Right renal pelvis (tissue), 4 donors: ENCODE results near the gene TNS3. TPM values are rescaled to one million over a fixed set of nuclear protein-coding genes. Genes with fewer than 3 reads are reported as not detected.

Experiments used
- DNase-seq, 4 donors: peaks; one replicate each; pipeline ENCODE4 v3.0.0-alpha.2; 2013; ENCODE audit warnings: low read depth in 4 of 4, low spot score in 3 of 4, missing footprints in 1 of 4
- polyA plus RNA-seq, 4 donors: library from polyadenylated mRNA; unstranded; fragments of 120-200 nt; gene quantifications; one replicate each; pipeline ENCODE4 v1.2.1, GENCODE V29; 2013; ENCODE audit not compliant: insufficient read length in 4 of 4

The TNS3 gene
- polyA plus RNA-seq, 4 donors = 89.1 to 97.5 (median 91.1) TPM

- DNase-seq = no peak
Observed at GRCh38 chr7:47568547-47568946, 13.4 kb downstream of the TNS3 start.

DNA sequence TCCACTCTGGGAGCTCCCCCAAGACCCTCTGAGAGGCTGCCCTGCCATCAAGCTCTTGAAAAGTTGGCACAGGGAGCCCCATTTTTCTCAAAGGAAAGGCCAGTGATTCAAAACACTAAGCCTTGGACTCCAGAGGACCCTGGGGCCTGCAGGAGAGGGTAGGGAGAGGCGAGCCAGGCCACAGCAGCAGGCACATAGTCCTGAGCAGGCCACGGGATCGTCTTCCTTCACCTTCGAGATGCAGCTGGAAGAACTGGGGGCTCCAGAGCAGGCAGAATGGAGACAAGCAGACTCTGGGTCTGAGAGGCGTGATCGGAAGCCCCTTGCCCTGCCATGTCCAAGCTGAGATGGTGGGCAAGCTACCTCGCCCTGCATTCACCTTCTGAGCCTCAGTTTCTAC is 13.9 kb downstream of the TNS3 start:
- DNase-seq = no peak

- DNase-seq = no peak
Observed at GRCh38 chr7:47565640-47566250, 16.2 kb downstream of the TNS3 start.

DNA sequence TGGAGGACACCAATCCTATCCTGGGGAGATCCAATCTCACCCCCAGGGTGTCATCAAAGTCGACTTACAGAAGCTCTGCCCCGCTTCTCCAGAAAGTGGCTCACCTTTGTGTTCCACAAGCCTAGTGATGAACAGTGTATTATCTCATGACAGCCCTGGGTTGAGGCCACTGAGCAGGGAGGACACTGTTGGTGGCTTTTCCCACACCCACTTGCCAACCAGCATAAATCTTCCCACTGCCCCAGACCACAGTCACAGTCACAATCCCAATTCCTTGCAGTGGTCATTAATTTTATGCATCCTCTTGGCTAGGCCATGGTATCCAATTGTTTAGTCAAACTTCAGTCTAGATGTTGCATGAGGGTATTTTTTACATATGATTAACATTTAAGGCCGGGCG is 18.4 kb downstream of the TNS3 start:
- DNase-seq = no peak

GRCh38 chr7:47561715-47562446 is 20.0 kb downstream of the TNS3 start:
- no peak for DNase-seq

GRCh38 chr7:47559306-47560220 is 22.3 kb downstream of the TNS3 start:
- no peak for DNase-seq

DNA sequence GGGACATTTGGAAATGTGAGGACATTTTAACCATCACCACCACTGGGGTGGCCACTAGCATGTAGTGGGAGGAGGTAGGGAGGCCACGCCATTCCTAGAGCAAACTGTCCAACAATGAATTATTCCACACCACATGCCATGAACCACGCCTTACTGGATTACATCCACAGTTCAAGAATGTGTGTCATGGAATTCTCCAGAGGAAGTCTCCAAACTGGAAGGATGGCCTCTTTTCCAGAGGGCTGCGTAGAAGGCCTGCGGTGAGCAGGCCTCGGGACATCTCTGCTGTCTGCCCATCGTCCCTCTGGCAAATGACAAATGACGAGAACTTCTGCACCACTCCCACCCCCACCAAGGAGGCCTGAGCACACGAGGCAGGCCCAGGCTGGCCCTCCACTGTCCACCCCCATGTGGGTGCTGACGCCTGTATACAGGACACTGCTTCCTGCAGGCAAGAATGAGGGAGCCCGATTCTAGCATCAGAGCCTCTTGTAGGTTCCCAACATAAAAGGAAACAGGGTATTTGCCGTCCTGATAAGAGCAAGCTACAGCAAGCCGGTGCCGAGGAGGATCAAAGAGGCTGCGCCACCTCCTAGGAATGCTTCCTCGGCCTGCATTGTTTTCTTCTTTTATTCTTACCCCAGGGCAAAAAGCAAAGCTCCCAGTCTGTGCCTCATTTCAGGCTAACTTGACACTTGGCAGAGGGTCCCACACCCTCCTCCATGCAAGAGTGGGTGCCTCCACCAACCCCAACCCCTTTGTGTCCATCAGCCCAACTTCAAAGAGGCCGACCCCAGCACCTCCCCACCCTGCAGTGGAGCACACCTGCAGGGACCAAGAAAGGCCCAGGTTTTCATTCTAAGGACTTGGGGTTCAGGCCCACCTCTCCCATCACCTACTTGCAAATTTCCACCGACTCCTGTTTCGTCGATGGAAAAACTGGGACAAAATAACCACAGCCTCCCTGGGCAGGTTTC is 23.9 kb downstream of the TNS3 start:
- DNase-seq = no peak

- DNase-seq = no peak
Observed at GRCh38 chr7:47557317-47557693, 24.6 kb downstream of the TNS3 start.

- no peak for DNase-seq
Observed at GRCh38 chr7:47556511-47557180, 25.3 kb downstream of the TNS3 start.

DNA sequence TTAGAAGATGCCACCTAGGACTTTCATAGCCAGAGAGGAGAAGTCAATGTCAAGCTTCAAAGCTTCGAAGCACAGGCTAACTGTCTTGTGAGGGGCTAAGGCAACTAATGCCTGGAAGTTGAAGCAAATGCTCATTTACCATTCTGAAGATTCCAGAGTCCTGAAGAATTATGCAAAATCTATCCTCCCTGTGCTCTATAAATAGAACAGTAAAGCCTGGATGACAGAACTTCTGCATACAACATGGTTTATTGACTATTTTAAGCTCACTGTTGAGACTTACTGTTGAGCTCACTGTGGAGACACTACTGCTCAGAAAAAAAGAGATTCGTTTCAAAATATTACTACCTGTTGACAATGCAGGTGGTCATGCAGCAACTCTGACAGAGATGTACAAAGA is 28.6 kb downstream of the TNS3 start:
- DNase-seq = no peak

DNA sequence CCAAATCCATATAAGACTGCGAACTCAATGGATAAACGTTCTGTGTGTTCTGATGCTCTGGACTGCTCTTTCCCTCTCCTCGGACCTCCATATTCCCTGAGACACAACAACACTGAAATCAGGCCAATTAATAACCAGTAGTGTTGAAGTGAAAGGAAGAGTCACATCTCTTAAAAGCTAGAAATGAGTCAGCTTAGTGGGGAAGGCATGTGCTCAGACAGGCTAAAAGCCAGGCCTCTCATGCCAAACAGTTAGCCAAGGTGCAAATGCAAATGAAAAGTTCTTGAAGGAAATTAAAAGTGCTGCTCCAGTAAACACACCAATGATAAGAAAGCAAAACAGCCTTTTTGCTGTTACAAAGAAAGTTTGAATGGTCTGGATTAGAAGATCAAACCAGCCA is 29.3 kb downstream of the TNS3 start:
- no peak for DNase-seq

DNA sequence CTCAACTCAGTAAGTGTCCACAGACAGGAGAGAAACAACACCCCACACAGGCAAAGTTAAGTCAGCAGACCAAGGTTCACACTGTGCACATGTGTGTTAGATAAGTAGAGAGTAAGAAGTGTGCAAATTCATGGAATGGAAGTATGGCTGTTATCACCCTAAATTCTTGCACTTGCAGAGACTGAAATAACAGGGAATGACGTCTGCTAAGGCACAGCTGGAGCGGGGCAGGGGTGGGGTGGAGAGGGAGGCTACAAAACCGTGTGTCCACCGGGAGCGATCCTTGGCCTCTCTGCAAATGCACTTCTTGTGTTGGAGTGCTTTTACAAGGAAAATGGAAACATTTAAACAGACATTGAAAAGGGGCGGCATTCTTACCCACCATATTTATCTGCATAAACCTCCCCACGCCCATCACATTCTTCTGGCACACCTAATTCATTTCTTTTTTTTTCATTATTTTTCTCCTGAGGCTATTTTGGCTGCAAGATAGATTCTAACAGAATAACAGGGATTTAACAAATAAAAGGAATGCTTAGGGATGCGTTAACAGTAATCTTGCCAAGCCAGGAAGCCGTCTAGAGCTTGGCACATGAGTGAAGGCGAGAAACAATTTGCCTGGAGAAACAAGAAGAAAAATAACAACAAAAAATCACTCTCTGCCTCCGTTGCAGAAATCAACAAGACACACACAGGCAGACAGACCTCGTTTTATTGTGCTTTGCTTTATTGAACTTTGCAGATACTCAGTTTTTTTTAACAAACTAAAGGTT is 30.1 kb downstream of the TNS3 start:
- DNase-seq = no peak

DNA sequence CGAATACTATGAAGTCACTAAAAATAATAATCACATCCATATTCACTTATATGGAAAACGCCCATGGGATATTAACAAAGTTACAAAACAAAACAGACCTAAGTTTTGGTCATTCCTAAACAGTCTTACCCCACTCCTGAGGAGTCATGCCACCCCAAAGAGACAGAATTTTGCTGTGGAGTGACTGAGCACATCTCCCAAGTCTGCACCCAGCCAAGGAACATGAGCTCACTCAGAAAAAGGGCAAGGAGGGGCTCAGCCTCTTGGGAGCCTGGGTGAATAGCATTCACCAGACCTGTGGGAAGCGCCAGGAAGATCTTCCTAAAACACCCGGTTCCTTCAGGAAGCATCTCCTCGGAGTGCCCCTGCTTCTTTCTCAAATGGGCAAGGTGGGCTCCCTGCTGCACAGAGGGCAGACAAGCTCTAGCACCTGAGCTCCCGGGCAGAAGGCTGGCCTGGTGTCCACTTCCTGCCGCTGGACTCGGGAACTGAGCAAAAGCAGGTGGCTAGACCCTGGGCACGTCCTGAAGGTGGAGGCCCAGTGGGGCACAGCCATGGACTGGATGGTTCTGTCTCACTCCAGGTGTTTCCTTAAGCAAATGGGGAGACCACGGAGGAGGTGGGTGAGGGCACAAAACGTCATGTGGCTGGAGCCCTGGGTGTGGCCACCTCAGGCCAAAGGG is 31.0 kb downstream of the TNS3 start:
- no peak for DNase-seq

GRCh38 chr7:47549916-47550315 is 32.0 kb downstream of the TNS3 start:
- no peak for DNase-seq

- no peak for DNase-seq
Observed at GRCh38 chr7:47549397-47549796, 32.5 kb downstream of the TNS3 start.

DNA sequence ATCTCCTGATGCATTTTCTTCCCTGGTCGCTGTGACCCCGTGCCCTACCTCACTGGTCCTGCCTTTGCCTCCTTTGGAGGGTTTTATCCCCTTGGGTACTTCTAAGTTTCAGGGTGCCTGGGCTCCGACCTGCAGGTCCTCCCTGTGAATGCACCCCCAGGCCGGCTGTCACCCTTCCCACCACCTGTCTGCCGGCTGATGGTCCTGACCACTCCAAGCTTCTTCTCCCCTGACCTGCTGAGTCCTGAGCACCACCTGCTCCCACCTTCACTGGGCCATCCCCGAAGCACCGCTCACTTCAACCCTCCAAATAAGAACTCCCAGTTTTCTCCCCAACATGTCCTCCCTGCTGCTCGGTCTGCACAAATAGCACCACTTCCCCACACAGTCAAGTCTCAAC is 33.4 kb downstream of the TNS3 start:
- no peak for DNase-seq

DNA sequence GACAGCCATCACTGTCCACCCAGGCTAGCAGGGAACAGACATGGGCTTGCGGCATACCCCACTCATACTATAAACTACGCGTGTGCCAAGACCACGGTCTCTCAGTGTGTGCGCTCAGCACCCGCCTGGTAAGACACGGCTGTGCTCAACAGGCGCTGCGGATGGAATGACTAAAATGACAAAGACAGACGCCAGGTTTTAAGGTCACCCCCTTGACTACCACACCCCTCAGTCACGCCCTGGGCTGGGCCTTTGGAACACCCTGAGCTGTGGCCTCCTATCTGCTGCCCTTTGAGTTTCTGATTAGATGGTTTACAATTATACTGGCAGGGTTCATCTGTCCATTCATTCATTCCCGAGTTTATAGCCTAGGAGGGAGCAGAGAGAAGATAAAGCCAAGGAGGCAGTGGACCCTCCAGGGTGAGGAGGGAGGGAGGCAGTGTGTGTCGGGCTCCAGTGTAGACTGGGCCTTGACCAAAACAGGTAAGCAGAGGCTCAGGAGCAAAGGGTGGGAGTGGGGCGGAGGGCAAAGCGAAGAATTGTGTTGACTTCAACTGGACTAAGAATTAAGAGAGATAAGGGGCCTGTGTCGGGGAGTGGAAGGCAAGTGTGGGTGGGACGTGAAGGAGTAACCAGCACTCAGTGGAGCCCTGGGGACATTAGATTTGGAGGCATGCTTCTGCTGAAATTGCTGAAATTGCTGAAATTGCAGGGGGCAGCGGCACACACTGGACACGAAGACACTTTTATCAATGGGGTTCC is 35.0 kb downstream of the TNS3 start:
- no peak for DNase-seq

GRCh38 chr7:47546171-47546570 is 35.7 kb downstream of the TNS3 start:
- DNase-seq = no peak
